T-cell (primary cell): Measurements from ENCODE around the gene MIGA1. TPM values are rescaled to one million over a fixed set of nuclear protein-coding genes. Genes with fewer than 3 reads are reported as not detected.
"Not testable (repeated sequence)": the region's sequence is repeated elsewhere in the genome, so short reads cannot be mapped to it uniquely, and the experiment has no call there.

Experiments
- ATAC-seq, 4 experiments: fragments of 200-7000 bp in 3 of 4; fragments of 150-1000 bp in 1 of 4; cut with Tn5 transposase; replicated peaks in 1 of 4; 1 replicate in 3 of 4; 2 replicates in 1 of 4; pipeline ENCODE4 v1.10.0; 2021; ENCODE audit warnings: moderate library complexity in 3 of 4, mild to moderate bottlenecking in 2 of 4, moderate number of reproducible peaks in 1 of 4
- CTCF ChIA-PET, 2 donors: fragments of 300-600 bp; sonication (Branson Sonifier 250); formaldehyde crosslinking; loops; one replicate each; lab custom pipeline; 2022; ENCODE audit warnings: antibody characterized with exemption in 2 of 2; lab: Charles Lee
- POLR2A ChIA-PET, 2 donors: fragments of 300-600 bp; sonication (Branson Sonifier 250); formaldehyde crosslinking; loops; one replicate each; lab custom pipeline; 2022; ENCODE audit warnings: antibody characterized with exemption in 2 of 2; lab: Charles Lee
- DNase-seq, 35 experiments: peaks; one replicate each; pipeline versions ENCODE4 v3.0.0 to v3.0.0-alpha.2; 2013 to 2023
- H3K27ac ChIP-seq: one replicate; pipeline ENCODE4 v1.5.1; 2013; ENCODE audit warnings: low read length
- H3K27me3 ChIP-seq, 2 experiments: replicated peaks in 1 of 2; 1 replicate in 1 of 2; 2 replicates in 1 of 2; pipeline versions ENCODE4 v1.6.1 to v1.7.0; 2013; ENCODE audit warnings: low read length in 1 of 2, mixed read lengths in 1 of 2; ENCODE audit not compliant: control insufficient read depth in 2 of 2, insufficient read depth in 2 of 2; ENCODE audit errors: extremely low read depth in 1 of 2
- H3K36me3 ChIP-seq, 2 donors: 1 replicate in 1 of 2; 2 replicates in 1 of 2; pipeline versions ENCODE4 v1.6.1 to v1.7.0; 2013; ENCODE audit warnings: low read length in 1 of 2; ENCODE audit not compliant: control insufficient read depth in 2 of 2, insufficient read depth in 1 of 2; ENCODE audit errors: extremely low read depth in 1 of 2
- H3K4me1 ChIP-seq, 2 experiments: 1 replicate in 1 of 2; 2 replicates in 1 of 2; pipeline versions ENCODE4 v1.6.1 to v1.7.0; 2013; ENCODE audit warnings: low read length in 2 of 2, mixed read lengths in 1 of 2; ENCODE audit not compliant: insufficient read depth in 2 of 2, control insufficient read depth in 1 of 2; ENCODE audit errors: extremely low read depth in 1 of 2
- H3K4me3 ChIP-seq, 2 donors: 1 replicate in 1 of 2; 2 replicates in 1 of 2; pipeline versions ENCODE4 v1.5.1 to v1.7.0; 2013; ENCODE audit warnings: mild to moderate bottlenecking in 2 of 2, low read length in 1 of 2, moderate library complexity in 1 of 2; ENCODE audit not compliant: control insufficient read depth in 1 of 2; ENCODE audit errors: extremely low read depth in 1 of 2
- H3K9me3 ChIP-seq: 2 replicates; pipeline ENCODE4 v1.7.0; 2013
- H3K27ac Mint-ChIP-seq, 2 donors: one replicate each; pipeline ENCODE4 v1.8.0; 2020 to 2021; ENCODE audit warnings: mild to moderate bottlenecking in 2 of 2, mixed read lengths in 2 of 2
- H3K27me3 Mint-ChIP-seq, 2 donors: one replicate each; pipeline ENCODE4 v1.8.0; 2021 to 2022; ENCODE audit warnings: mixed read lengths in 2 of 2
- H3K36me3 Mint-ChIP-seq: one replicate; pipeline ENCODE4 v1.8.0; 2021; ENCODE audit warnings: mixed read lengths
- H3K4me1 Mint-ChIP-seq, 3 donors: one replicate each; pipeline ENCODE4 v1.8.0; 2020 to 2022; ENCODE audit warnings: mixed read lengths in 3 of 3, mild to moderate bottlenecking in 1 of 3
- H3K4me3 Mint-ChIP-seq, 3 donors: one replicate each; pipeline ENCODE4 v1.8.0; 2020 to 2022; ENCODE audit warnings: mild to moderate bottlenecking in 3 of 3, mixed read lengths in 3 of 3, moderate library complexity in 3 of 3
- H3K9me3 Mint-ChIP-seq, 3 donors: one replicate each; pipeline ENCODE4 v1.8.0; 2020 to 2022; ENCODE audit warnings: mixed read lengths in 3 of 3
- WGBS: methylation state at CpG from one replicate; pipeline ENCODE4 v1.1.5; 2013; ENCODE audit warnings: missing lambda C conversion rate; ENCODE audit not compliant: insufficient coverage; 5-methylcytosine and 5-hydroxymethylcytosine counted together
- total RNA-seq, 35 experiments: library from RNA in 6 of 35; stranded (reverse) in 6 of 35; fragments of 120-200 nt in 1 of 35; gene quantifications; one replicate each; pipeline versions ENCODE4 v1.2.1 to v1.2.4 and lab custom pipeline; 2013 to 2026

MIGA1 gene
- total RNA-seq, 5 donors from 2014 or later (not counting 1 experiment from before 2014, with no cell fraction given), result 14.9 to 17.7 (median 16.1) TPM

GRCh38 chr1:77809787-77810462, 30.5 kb downstream of the MIGA1 start:
- POLR2A ChIA-PET, result interaction anchor here in 1 of 2 donors (0.6 kb wide), 1 partner anchor 30 kb away, joined by 5 read pairs; no protein-coding TSS in a partner anchor
- no CpG with 5 or more reads among the region's 3 CpGs for WGBS
- H3K27ac Mint-ChIP-seq, H3K9me3 ChIP-seq, H3K4me3 ChIP-seq, H3K27me3 ChIP-seq, CTCF ChIA-PET, H3K27ac ChIP-seq, H3K9me3 Mint-ChIP-seq, DNase-seq, H3K4me3 Mint-ChIP-seq, ATAC-seq, H3K4me1 Mint-ChIP-seq, H3K27me3 Mint-ChIP-seq, H3K4me1 ChIP-seq: not testable (repeated sequence)
- H3K36me3 ChIP-seq, result peaks cover 5 to 41% of the 10 kb centered on the region in 2 donors
- H3K36me3 Mint-ChIP-seq, result peaks cover 52% of the 10 kb centered on the region

DNA sequence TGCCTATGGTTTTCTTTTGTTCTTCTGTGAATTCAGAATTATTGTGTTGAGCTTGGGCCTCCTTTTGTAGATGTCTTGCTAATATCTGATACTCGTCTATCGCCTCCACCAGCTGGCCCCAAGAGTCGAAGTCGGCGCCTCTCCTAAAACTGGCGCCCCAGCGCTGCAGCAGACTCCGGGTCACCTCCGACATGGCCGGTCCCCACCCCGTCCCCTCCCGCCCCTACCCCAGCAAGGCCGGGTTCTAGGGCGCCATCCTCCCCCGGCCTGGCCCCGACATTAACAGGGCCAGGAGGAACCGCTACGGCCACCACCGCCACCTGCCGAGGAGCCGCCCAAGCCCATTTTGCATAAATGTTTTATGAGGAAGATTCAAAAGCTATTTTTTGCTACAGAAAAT, 32.1 kb downstream of the MIGA1 start:
- peaks cover 9 to 41% of the 10 kb centered on the region in 2 donors for H3K36me3 ChIP-seq
- POLR2A ChIA-PET, CTCF ChIA-PET, H3K27ac ChIP-seq, H3K4me1 Mint-ChIP-seq, H3K27me3 ChIP-seq, DNase-seq, H3K9me3 ChIP-seq, H3K4me3 ChIP-seq, H3K27me3 Mint-ChIP-seq, H3K9me3 Mint-ChIP-seq, H3K4me1 ChIP-seq, H3K4me3 Mint-ChIP-seq, H3K27ac Mint-ChIP-seq: not testable (repeated sequence)
- no CpG with 5 or more reads among the region's 21 CpGs for WGBS
- ATAC-seq, result peak; percentile 23 to 60 (median 49)
- peaks cover 52% of the 10 kb centered on the region for H3K36me3 Mint-ChIP-seq

GRCh38 chr1:77817368-77818209, 38.1 kb downstream of the MIGA1 start:
- Histone ChIP-seq H3K4me3 (no peak overlapping the region), H3K27me3 (no peaks in the 10 kb centered on the region), H3K27ac (no peak overlapping the region), H3K9me3 (no peaks in the 10 kb centered on the region), H3K36me3 (peaks cover 19 to 52% of the 10 kb centered on the region in 2 donors), H3K4me1 (no peaks in the 10 kb centered on the region)
- CTCF ChIA-PET, result interaction anchor here in 1 of 2 donors (0.5 to 1.4 kb wide), 3 partner anchors 17 to 226 kb away, joined by 3 to 10 read pairs (median 3); no protein-coding TSS in a partner anchor
- POLR2A ChIA-PET, result interaction anchor here in 1 of 2 donors (0.7 kb wide), 1 partner anchor 49 kb away, joined by 4 read pairs; no protein-coding TSS in a partner anchor
- Mint-ChIP-seq H3K27me3 (no peaks in the 10 kb centered on the region), H3K36me3 (peaks cover 60% of the 10 kb centered on the region), H3K4me1 (no peaks in the 10 kb centered on the region), H3K9me3 (no peaks in the 10 kb centered on the region), H3K27ac (no peak overlapping the region), H3K4me3 (no peak overlapping the region)
- 100% methylated on average over 2 of the region's 7 CpGs for WGBS
- ATAC-seq (no peak), DNase-seq (no peak)

DNA sequence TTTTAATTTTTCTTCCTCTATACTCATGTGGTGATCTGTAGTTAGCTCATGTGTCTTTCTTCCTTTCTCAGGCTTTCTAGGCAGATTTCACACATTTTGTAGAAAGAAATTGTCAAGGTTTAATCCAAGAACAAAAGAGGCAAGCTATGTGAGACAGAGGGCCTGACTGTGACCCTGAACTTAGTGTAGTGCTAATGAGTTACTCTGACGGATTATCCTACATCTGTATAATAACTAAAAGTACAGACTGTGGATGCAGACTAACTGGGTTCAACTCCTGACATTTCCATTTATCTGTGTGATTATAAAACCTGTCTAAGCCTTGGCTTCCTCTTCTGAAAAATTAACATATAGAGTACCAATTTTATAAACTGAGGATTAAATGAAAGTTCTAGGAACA, 40.7 kb downstream of the MIGA1 start:
- Mint-ChIP-seq H3K27ac (no peak overlapping the region), H3K27me3 (no peaks in the 10 kb centered on the region), H3K36me3 (peaks cover 52% of the 10 kb centered on the region), H3K4me1 (no peaks in the 10 kb centered on the region), H3K4me3 (no peak overlapping the region), H3K9me3 (no peaks in the 10 kb centered on the region)
- Histone ChIP-seq H3K27me3 (no peaks in the 10 kb centered on the region), H3K27ac (no peak overlapping the region), H3K9me3 (no peaks in the 10 kb centered on the region), H3K36me3 (peaks cover 14 to 44% of the 10 kb centered on the region in 2 donors), H3K4me1 (no peaks in the 10 kb centered on the region), H3K4me3 (no peak overlapping the region)
- ChIA-PET CTCF (interaction anchor here (0.8 to 1.1 kb wide), 2 partner anchors 8 to 31 kb away, joined by 3 to 5 read pairs; no protein-coding TSS in a partner anchor), POLR2A (interaction anchor here in 1 of 2 donors (0.6 kb wide), 1 partner anchor 62 kb away, joined by 6 read pairs; no protein-coding TSS in a partner anchor)
- DNase-seq, result no peak
- no CpG with 5 or more reads among the region's 1 CpG for WGBS
- no peak for ATAC-seq

DNA sequence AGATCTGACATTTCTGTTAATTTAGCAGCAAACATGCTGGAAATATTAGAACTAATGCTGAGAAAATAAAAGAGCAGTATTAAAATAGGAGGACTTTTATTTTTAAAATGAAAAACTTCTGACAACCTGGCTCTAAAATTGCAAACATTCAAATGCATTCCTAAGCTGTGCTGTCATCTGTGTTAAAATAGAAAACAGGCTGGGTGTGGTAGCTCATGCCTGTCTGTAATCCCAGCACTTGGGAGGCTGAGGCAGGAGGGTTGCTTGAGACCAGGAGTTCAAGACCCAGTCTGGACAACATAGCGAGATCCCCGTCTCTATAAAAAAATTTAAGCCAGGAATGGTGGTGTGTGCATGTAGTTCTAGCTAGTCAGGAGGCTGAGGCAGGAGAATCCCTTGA, 44.6 kb downstream of the MIGA1 start:
- H3K27me3 ChIP-seq, result no peaks in the 10 kb centered on the region
- H3K9me3 ChIP-seq, result no peaks in the 10 kb centered on the region
- Mint-ChIP-seq H3K9me3 (no peaks in the 10 kb centered on the region), H3K36me3 (peaks cover 49% of the 10 kb centered on the region), H3K4me3 (no peak overlapping the region), H3K27me3 (no peaks in the 10 kb centered on the region), H3K27ac (no peak overlapping the region), H3K4me1 (peaks cover 0 to 2% (median 0%) of the 10 kb centered on the region in 3 donors)
- H3K36me3 ChIP-seq, result peaks cover 10 to 26% of the 10 kb centered on the region in 2 donors
- ChIA-PET CTCF (interaction anchor here in 1 of 2 donors (1.1 kb wide), 1 partner anchor 180 kb away, joined by 4 read pairs; the partner anchor contains the start of gene DNAJB4), POLR2A (no interaction called here)
- H3K4me1 ChIP-seq, result no peaks in the 10 kb centered on the region
- DNase-seq, result no peak
- no peak for ATAC-seq
- H3K27ac ChIP-seq, result no peak overlapping the region
- WGBS, result 100% methylated on average over 1 of the region's 2 CpGs
- H3K4me3 ChIP-seq, result no peak overlapping the region

- peaks cover 47% of the 10 kb centered on the region for H3K36me3 Mint-ChIP-seq
- peaks cover 10 to 24% of the 10 kb centered on the region in 2 donors for H3K36me3 ChIP-seq
- H3K27ac Mint-ChIP-seq, result no peak overlapping the region
- ATAC-seq, result no peak
- H3K9me3 Mint-ChIP-seq, result no peaks in the 10 kb centered on the region
- ChIA-PET CTCF (interaction anchor here in 1 of 2 donors (1.1 kb wide), 1 partner anchor 180 kb away, joined by 4 read pairs; the partner anchor contains the start of gene DNAJB4), POLR2A (no interaction called here)
- WGBS, result 100% methylated on average over 1 of the region's 1 CpG
- no peaks in the 10 kb centered on the region for H3K27me3 ChIP-seq
- no peak for DNase-seq
- peaks cover 0 to 2% (median 0%) of the 10 kb centered on the region in 3 donors for H3K4me1 Mint-ChIP-seq
- no peak overlapping the region for H3K4me3 ChIP-seq
- no peak overlapping the region for H3K4me3 Mint-ChIP-seq
- H3K9me3 ChIP-seq, result no peaks in the 10 kb centered on the region
- no peaks in the 10 kb centered on the region for H3K4me1 ChIP-seq
- no peak overlapping the region for H3K27ac ChIP-seq
- no peaks in the 10 kb centered on the region for H3K27me3 Mint-ChIP-seq
These were observed 45.2 kb downstream of the MIGA1 start for GRCh38 chr1:77824694-77825093.
